ENCODE results near the gene ATF1.

GRCh38 chr12:50824914-50825313, 61.0 kb downstream of the ATF1 start:
- TF ChIP-seq, protein P1, sequence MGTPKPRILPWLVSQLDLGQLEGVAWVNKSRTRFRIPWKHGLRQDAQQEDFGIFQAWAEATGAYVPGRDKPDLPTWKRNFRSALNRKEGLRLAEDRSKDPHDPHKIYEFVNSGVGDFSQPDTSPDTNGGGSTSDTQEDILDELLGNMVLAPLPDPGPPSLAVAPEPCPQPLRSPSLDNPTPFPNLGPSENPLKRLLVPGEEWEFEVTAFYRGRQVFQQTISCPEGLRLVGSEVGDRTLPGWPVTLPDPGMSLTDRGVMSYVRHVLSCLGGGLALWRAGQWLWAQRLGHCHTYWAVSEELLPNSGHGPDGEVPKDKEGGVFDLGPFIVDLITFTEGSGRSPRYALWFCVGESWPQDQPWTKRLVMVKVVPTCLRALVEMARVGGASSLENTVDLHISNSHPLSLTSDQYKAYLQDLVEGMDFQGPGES (IDR thresholded peaks at IDR 0.05), result no peak
- TF ChIP-seq, protein P2, sequence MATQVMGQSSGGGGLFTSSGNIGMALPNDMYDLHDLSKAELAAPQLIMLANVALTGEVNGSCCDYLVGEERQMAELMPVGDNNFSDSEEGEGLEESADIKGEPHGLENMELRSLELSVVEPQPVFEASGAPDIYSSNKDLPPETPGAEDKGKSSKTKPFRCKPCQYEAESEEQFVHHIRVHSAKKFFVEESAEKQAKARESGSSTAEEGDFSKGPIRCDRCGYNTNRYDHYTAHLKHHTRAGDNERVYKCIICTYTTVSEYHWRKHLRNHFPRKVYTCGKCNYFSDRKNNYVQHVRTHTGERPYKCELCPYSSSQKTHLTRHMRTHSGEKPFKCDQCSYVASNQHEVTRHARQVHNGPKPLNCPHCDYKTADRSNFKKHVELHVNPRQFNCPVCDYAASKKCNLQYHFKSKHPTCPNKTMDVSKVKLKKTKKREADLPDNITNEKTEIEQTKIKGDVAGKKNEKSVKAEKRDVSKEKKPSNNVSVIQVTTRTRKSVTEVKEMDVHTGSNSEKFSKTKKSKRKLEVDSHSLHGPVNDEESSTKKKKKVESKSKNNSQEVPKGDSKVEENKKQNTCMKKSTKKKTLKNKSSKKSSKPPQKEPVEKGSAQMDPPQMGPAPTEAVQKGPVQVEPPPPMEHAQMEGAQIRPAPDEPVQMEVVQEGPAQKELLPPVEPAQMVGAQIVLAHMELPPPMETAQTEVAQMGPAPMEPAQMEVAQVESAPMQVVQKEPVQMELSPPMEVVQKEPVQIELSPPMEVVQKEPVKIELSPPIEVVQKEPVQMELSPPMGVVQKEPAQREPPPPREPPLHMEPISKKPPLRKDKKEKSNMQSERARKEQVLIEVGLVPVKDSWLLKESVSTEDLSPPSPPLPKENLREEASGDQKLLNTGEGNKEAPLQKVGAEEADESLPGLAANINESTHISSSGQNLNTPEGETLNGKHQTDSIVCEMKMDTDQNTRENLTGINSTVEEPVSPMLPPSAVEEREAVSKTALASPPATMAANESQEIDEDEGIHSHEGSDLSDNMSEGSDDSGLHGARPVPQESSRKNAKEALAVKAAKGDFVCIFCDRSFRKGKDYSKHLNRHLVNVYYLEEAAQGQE (IDR thresholded peaks at IDR 0.05; ENCODE audit: low read depth, low read length), result no peak
- TF ChIP-seq, protein P3, sequence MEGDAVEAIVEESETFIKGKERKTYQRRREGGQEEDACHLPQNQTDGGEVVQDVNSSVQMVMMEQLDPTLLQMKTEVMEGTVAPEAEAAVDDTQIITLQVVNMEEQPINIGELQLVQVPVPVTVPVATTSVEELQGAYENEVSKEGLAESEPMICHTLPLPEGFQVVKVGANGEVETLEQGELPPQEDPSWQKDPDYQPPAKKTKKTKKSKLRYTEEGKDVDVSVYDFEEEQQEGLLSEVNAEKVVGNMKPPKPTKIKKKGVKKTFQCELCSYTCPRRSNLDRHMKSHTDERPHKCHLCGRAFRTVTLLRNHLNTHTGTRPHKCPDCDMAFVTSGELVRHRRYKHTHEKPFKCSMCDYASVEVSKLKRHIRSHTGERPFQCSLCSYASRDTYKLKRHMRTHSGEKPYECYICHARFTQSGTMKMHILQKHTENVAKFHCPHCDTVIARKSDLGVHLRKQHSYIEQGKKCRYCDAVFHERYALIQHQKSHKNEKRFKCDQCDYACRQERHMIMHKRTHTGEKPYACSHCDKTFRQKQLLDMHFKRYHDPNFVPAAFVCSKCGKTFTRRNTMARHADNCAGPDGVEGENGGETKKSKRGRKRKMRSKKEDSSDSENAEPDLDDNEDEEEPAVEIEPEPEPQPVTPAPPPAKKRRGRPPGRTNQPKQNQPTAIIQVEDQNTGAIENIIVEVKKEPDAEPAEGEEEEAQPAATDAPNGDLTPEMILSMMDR (IDR thresholded peaks at IDR 0.05 in 2 of 3, conservative IDR thresholded peaks at IDR 0.05 in 1 of 3; ENCODE audit: control insufficient read depth in 2 of 3, extremely low read depth in 1 of 3, insufficient read depth in 1 of 3, low read depth in 3 of 3, low read length in 3 of 3), result no peak
- no peak for TF ChIP-seq RAD21 (IDR thresholded peaks at IDR 0.05; ENCODE audit: insufficient read depth, low read depth, low read length)
- TF ChIP-seq ZNF217 (IDR thresholded peaks at IDR 0.05), result no peak
- TF ChIP-seq ZSCAN29 (IDR thresholded peaks at IDR 0.05), result no peak

Data from GM12878 (cell line).